ENCODE data around the gene TARBP2.

Gene TARBP2

DNA sequence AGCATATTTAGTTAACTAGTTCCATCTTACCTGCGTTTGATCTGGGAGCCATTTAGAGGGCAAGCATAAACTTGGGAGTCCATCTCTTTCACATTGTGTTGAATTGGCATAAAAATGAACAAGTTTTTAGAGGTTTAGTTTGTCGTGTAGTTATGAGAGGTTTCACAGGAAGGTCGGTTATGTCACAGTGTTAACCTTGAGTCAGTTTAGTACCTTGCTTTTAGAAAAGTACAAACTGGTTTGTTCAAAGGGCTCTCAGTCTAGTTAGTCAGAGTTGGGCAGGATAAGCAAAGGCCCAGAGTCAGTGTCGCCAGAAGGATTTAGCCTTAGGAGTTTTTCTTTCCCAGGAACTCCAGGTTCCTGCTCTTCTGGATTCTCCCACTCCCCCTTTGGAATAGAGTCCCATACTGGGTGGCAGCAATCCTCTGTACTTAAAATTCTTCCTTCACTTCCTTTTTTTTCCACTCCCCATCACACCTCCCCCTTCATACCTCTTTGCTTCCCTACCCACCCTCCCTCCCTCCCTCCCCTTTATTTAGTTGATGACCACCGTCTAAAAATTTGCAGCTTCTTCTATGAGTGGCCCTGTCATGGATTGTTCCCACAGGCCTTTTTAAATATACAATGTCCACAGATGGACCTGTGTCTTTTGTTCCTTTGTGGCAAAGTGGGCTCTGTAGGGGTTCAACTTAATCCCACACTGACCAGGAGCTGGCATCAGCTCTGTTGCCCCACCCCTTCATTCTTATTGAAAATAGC is 37.1 kb upstream of the TARBP2 start:
- Histone ChIP-seq H2AK5ac (ENCODE audit: low read length) (no peak overlapping the region), H3K18ac (ENCODE audit: low read length) (no peak overlapping the region), H3K36me3 (ENCODE audit: control insufficient read depth, insufficient read depth, low read length) (peaks cover 64% of the 10 kb centered on the region), H4K5ac (ENCODE audit: low read length) (no peak overlapping the region), H3K4me3 (ENCODE audit: low read length) (no peak overlapping the region), H4K8ac (ENCODE audit: low read depth, low read length) (no peak overlapping the region), H2BK120ac (ENCODE audit: low read depth, low read length) (no peak overlapping the region), H3K4ac (ENCODE audit: low read depth, low read length) (no peak overlapping the region), H2BK15ac (replicated peaks; ENCODE audit: low read depth) (no peak overlapping the region), H3K79me1 (ENCODE audit: low read length) (peaks cover 37% of the 10 kb centered on the region), H3K4me1 (ENCODE audit: control insufficient read depth, low read depth, low read length) (peaks cover 2% of the 10 kb centered on the region), H3K23ac (ENCODE audit: low read length) (no peak overlapping the region), H3K27ac (ENCODE audit: low read depth, low read length) (no peak overlapping the region), H3K56ac (ENCODE audit: low read length) (no peak overlapping the region), H3K4me2 (ENCODE audit: low read length) (no peak overlapping the region), H3K9ac (ENCODE audit: low read length) (no peak overlapping the region), H3K79me2 (ENCODE audit: control insufficient read depth, insufficient read depth, low read length) (peaks cover 54% of the 10 kb centered on the region), H2BK5ac (ENCODE audit: low read length) (no peak overlapping the region), H3K27me3 (ENCODE audit: insufficient read depth, low read length, poor library complexity) (no peaks in the 10 kb centered on the region)
- WGBS (ENCODE audit: extremely low coverage, insufficient coverage, low lambda C conversion rate) = 100% methylated on average over 2 of the region's 5 CpGs
- no peak for DNase-seq

DNA sequence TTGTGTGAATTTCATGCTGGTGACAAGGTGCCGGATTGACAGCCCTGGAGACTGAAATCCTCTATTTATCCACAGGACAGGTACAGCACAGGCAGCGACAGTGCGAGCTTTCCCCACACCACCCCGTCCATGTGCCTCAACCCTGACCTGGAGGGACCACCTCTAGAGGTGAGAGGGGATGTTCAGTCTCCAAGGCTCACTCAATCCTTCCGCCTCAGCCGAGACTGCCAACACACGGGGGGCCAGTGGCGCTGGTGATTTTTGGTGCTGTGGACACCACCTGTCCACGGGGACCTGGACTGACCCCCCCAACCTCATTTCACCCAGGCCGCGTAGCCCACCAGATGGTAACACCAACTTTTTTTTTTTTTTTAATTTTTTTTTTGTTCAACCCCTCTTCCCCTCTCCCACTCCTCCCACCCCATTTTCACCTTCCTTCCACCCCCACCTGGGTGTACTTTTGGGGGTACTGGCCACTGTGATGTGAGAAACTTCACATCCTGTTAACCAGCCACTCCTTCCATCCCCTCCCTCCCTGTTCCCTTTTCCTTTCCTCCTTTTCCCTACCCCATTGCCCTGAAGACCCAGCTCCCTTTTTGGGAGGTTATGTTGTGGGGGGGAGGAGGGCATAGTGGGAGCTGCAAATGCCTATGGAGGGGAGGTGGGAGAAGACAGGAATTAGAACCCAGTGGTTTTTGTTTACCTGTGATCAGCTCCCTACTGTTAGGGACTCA is 36.2 kb upstream of the TARBP2 start:
- Histone ChIP-seq H4K8ac (ENCODE audit: low read depth, low read length) (no peak overlapping the region), H3K56ac (ENCODE audit: low read length) (no peak overlapping the region), H3K4ac (ENCODE audit: low read depth, low read length) (no peak overlapping the region), H3K23ac (ENCODE audit: low read length) (no peak overlapping the region), H2BK120ac (ENCODE audit: low read depth, low read length) (no peak overlapping the region), H3K4me1 (ENCODE audit: control insufficient read depth, low read depth, low read length) (peaks cover 2% of the 10 kb centered on the region), H2BK15ac (replicated peaks; ENCODE audit: low read depth) (no peak overlapping the region), H3K27me3 (ENCODE audit: insufficient read depth, low read length, poor library complexity) (no peaks in the 10 kb centered on the region), H3K4me3 (ENCODE audit: low read length) (no peak overlapping the region), H3K4me2 (ENCODE audit: low read length) (no peak overlapping the region), H3K27ac (ENCODE audit: low read depth, low read length) (no peak overlapping the region), H2AK5ac (ENCODE audit: low read length) (no peak overlapping the region), H4K5ac (ENCODE audit: low read length) (no peak overlapping the region), H3K79me1 (ENCODE audit: low read length) (peaks cover 35% of the 10 kb centered on the region), H2BK5ac (ENCODE audit: low read length) (no peak overlapping the region), H3K9ac (ENCODE audit: low read length) (no peak overlapping the region), H3K36me3 (ENCODE audit: control insufficient read depth, insufficient read depth, low read length) (peaks cover 62% of the 10 kb centered on the region), H3K18ac (ENCODE audit: low read length) (no peak overlapping the region), H3K79me2 (ENCODE audit: control insufficient read depth, insufficient read depth, low read length) (peaks cover 48% of the 10 kb centered on the region)
- no peak for DNase-seq
- no CpG with 5 or more reads among the region's 11 CpGs for WGBS (ENCODE audit: extremely low coverage, insufficient coverage, low lambda C conversion rate)

DNA sequence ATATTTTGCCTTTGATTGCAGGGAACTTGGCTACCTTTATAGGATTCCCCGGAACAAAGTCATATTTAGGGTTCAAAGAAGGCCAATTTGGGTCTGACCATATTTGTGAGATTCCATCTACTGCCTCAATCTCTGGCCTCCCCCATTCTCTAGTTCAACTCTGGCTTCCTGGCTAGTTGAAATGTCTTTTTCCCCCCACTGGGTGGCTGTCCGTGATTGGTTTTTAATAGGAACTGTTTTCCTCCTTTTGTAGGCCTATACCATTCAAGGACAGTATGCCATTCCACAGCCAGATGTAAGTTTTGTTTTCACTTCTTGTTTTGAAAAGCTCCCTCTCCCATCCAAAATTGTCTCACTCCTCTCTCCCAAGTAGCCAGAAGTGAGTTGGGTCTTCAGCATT is 35.4 kb upstream of the TARBP2 start:
- no peak overlapping the region for H3K27ac ChIP-seq (ENCODE audit: low read depth, low read length)
- peaks cover 43% of the 10 kb centered on the region for H3K79me2 ChIP-seq (ENCODE audit: control insufficient read depth, insufficient read depth, low read length)
- H2AK5ac ChIP-seq (ENCODE audit: low read length) = no peak overlapping the region
- no peak overlapping the region for H2BK5ac ChIP-seq (ENCODE audit: low read length)
- no peak overlapping the region for H3K18ac ChIP-seq (ENCODE audit: low read length)
- no peaks in the 10 kb centered on the region for H3K27me3 ChIP-seq (ENCODE audit: insufficient read depth, low read length, poor library complexity)
- H3K79me1 ChIP-seq (ENCODE audit: low read length) = peaks cover 35% of the 10 kb centered on the region
- no peak overlapping the region for H2BK15ac ChIP-seq (replicated peaks; ENCODE audit: low read depth)
- H4K5ac ChIP-seq (ENCODE audit: low read length) = no peak overlapping the region
- no peak overlapping the region for H4K8ac ChIP-seq (ENCODE audit: low read depth, low read length)
- H3K4me2 ChIP-seq (ENCODE audit: low read length) = no peak overlapping the region
- H3K56ac ChIP-seq (ENCODE audit: low read length) = no peak overlapping the region
- WGBS (ENCODE audit: extremely low coverage, insufficient coverage, low lambda C conversion rate) = no CpG with 5 or more reads among the region's 2 CpGs
- H3K4me1 ChIP-seq (ENCODE audit: control insufficient read depth, low read depth, low read length) = peaks cover 2% of the 10 kb centered on the region
- no peak overlapping the region for H3K4me3 ChIP-seq (ENCODE audit: low read length)
- no peak overlapping the region for H2BK120ac ChIP-seq (ENCODE audit: low read depth, low read length)
- no peak overlapping the region for H3K9ac ChIP-seq (ENCODE audit: low read length)
- H3K4ac ChIP-seq (ENCODE audit: low read depth, low read length) = no peak overlapping the region
- peaks cover 59% of the 10 kb centered on the region for H3K36me3 ChIP-seq (ENCODE audit: control insufficient read depth, insufficient read depth, low read length)
- no peak for DNase-seq
- H3K23ac ChIP-seq (ENCODE audit: low read length) = no peak overlapping the region

DNA sequence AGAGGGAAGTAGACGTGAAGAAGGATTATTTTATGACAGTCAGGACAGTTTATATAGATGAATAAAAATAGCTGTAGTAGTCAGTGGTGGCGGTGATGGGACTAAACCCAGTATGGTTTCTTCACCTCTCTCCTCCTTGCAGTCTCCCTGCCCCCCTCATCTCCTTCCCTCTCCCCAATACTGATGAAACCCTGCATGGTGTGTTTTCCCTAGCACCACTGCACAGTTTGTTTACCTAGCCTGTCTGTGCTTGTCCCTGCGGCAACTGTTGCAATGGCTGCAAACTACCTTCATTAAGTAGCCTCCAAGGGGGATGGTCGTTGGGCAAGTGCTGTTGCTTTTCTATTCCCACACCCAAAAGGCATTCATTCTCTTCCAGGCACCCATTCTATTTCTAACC is 34.4 kb upstream of the TARBP2 start:
- no CpG with 5 or more reads among the region's 4 CpGs for WGBS (ENCODE audit: extremely low coverage, insufficient coverage, low lambda C conversion rate)
- H4K8ac ChIP-seq (ENCODE audit: low read depth, low read length) = no peak overlapping the region
- peaks cover 58% of the 10 kb centered on the region for H3K36me3 ChIP-seq (ENCODE audit: control insufficient read depth, insufficient read depth, low read length)
- no peak overlapping the region for H3K18ac ChIP-seq (ENCODE audit: low read length)
- no peak overlapping the region for H3K27ac ChIP-seq (ENCODE audit: low read depth, low read length)
- H4K5ac ChIP-seq (ENCODE audit: low read length) = no peak overlapping the region
- no peak overlapping the region for H3K4me2 ChIP-seq (ENCODE audit: low read length)
- H3K79me2 ChIP-seq (ENCODE audit: control insufficient read depth, insufficient read depth, low read length) = peaks cover 41% of the 10 kb centered on the region
- H3K4ac ChIP-seq (ENCODE audit: low read depth, low read length) = no peak overlapping the region
- H3K56ac ChIP-seq (ENCODE audit: low read length) = no peak overlapping the region
- no peak overlapping the region for H2BK5ac ChIP-seq (ENCODE audit: low read length)
- DNase-seq = no peak
- no peak overlapping the region for H3K23ac ChIP-seq (ENCODE audit: low read length)
- H3K79me1 ChIP-seq (ENCODE audit: low read length) = peaks cover 35% of the 10 kb centered on the region
- peaks cover 2% of the 10 kb centered on the region for H3K4me1 ChIP-seq (ENCODE audit: control insufficient read depth, low read depth, low read length)
- H2AK5ac ChIP-seq (ENCODE audit: low read length) = no peak overlapping the region
- no peak overlapping the region for H2BK120ac ChIP-seq (ENCODE audit: low read depth, low read length)
- no peaks in the 10 kb centered on the region for H3K27me3 ChIP-seq (ENCODE audit: insufficient read depth, low read length, poor library complexity)
- no peak overlapping the region for H3K9ac ChIP-seq (ENCODE audit: low read length)
- no peak overlapping the region for H2BK15ac ChIP-seq (replicated peaks; ENCODE audit: low read depth)
- H3K4me3 ChIP-seq (ENCODE audit: low read length) = no peak overlapping the region

DNA sequence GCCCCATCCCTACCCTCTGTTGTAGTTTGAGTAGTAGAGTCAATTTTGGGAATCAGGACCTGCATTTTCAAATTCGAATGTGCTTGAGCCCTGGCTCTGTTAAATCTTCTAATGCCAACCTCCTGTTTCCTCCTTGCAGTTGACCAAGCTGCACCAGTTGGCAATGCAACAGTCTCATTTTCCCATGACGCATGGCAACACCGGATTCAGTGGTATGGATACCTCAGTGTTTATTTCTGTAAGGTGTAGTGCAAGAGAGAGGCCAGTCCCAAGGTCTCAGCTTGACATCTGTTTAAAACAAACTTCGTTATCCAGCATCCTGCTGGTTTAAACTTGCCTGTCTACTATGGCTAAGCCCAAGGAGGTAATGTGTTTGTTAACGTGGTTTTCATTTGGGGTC is 34.0 kb upstream of the TARBP2 start:
- H3K36me3 ChIP-seq (ENCODE audit: control insufficient read depth, insufficient read depth, low read length) = peaks cover 59% of the 10 kb centered on the region
- no peak overlapping the region for H3K56ac ChIP-seq (ENCODE audit: low read length)

More for the DNA sequence above, 34.0 kb upstream of the TARBP2 start:
- Histone ChIP-seq H3K4me3 (ENCODE audit: low read length) (no peak overlapping the region), H2BK120ac (ENCODE audit: low read depth, low read length) (no peak overlapping the region), H3K9ac (ENCODE audit: low read length) (no peak overlapping the region), H3K18ac (ENCODE audit: low read length) (no peak overlapping the region), H4K5ac (ENCODE audit: low read length) (no peak overlapping the region), H4K8ac (ENCODE audit: low read depth, low read length) (no peak overlapping the region), H3K79me1 (ENCODE audit: low read length) (peaks cover 36% of the 10 kb centered on the region), H2BK5ac (ENCODE audit: low read length) (no peak overlapping the region), H3K23ac (ENCODE audit: low read length) (no peak overlapping the region), H3K4ac (ENCODE audit: low read depth, low read length) (no peak overlapping the region), H3K27me3 (ENCODE audit: insufficient read depth, low read length, poor library complexity) (no peaks in the 10 kb centered on the region), H3K4me2 (ENCODE audit: low read length) (no peak overlapping the region), H3K27ac (ENCODE audit: low read depth, low read length) (no peak overlapping the region), H2BK15ac (replicated peaks; ENCODE audit: low read depth) (no peak overlapping the region), H3K79me2 (ENCODE audit: control insufficient read depth, insufficient read depth, low read length) (peaks cover 43% of the 10 kb centered on the region), H3K4me1 (ENCODE audit: control insufficient read depth, low read depth, low read length) (peaks cover 2% of the 10 kb centered on the region), H2AK5ac (ENCODE audit: low read length) (no peak overlapping the region)
- no peak for DNase-seq
- no CpG with 5 or more reads among the region's 5 CpGs for WGBS (ENCODE audit: extremely low coverage, insufficient coverage, low lambda C conversion rate)
